Hepatocyte (in vitro differentiated cells): ENCODE data around the gene POFUT1. TPM values are rescaled to one million over a fixed set of nuclear protein-coding genes. Genes with fewer than 3 reads are reported as not detected.

Experiments used
- DNase-seq: peaks from one replicate; pipeline ENCODE4 v3.0.0-alpha.2; 2016; ENCODE audit warnings: low spot score
- H2AFZ ChIP-seq: fragments of 200-600 bp; sonication (generic); 2 replicates; pipeline ENCODE4 v1.6.0; 2016; ENCODE audit warnings: antibody characterized with exemption, mild to moderate bottlenecking
- H3K27ac ChIP-seq: fragments of 200-600 bp; sonication (generic); 2 replicates; pipeline ENCODE4 v1.5.1; 2016; ENCODE audit warnings: mild to moderate bottlenecking
- H3K27me3 ChIP-seq: fragments of 200-600 bp; sonication (generic); 2 replicates; pipeline ENCODE4 v1.6.1; 2016
- H3K36me3 ChIP-seq: fragments of 200-600 bp; sonication (generic); replicated peaks from 2 replicates; pipeline ENCODE4 v1.5.1; 2016; ENCODE audit warnings: low read depth; ENCODE audit not compliant: insufficient read depth
- H3K4me1 ChIP-seq: fragments of 200-600 bp; sonication (generic); 2 replicates; pipeline ENCODE4 v1.5.1; 2016; ENCODE audit warnings: mild to moderate bottlenecking, moderate library complexity; ENCODE audit not compliant: insufficient read depth
- H3K4me2 ChIP-seq: fragments of 200-600 bp; sonication (generic); 2 replicates; pipeline ENCODE4 v1.6.0; 2016
- H3K4me3 ChIP-seq: fragments of 200-600 bp; sonication (generic); 2 replicates; pipeline ENCODE4 v1.5.1; 2016; ENCODE audit warnings: mild to moderate bottlenecking
- H3K79me2 ChIP-seq: fragments of 200-600 bp; sonication (generic); 2 replicates; pipeline ENCODE4 v1.6.0; 2017; ENCODE audit warnings: mild to moderate bottlenecking
- H3K9me2 ChIP-seq: fragments of 200-600 bp; sonication (generic); replicated peaks from 2 replicates; pipeline ENCODE4 v1.6.0; 2017; ENCODE audit warnings: mild to moderate bottlenecking; ENCODE audit not compliant: insufficient read depth
- H3K9me3 ChIP-seq: fragments of 200-600 bp; sonication (generic); 2 replicates; pipeline ENCODE4 v1.5.1; 2016; ENCODE audit warnings: low read depth, mild to moderate bottlenecking
- H4K20me1 ChIP-seq: fragments of 200-600 bp; sonication (generic); 2 replicates; pipeline ENCODE4 v1.6.0; 2016; ENCODE audit warnings: mild to moderate bottlenecking; ENCODE audit not compliant: insufficient read depth, poor library complexity, severe bottlenecking
- CTCF ChIP-seq: fragments of 200-600 bp; sonication (generic); IDR thresholded peaks from 2 replicates; pipeline ENCODE4 v1.5.1; 2016; ENCODE audit warnings: antibody characterized with exemption, mild to moderate bottlenecking; ENCODE audit not compliant: poor library complexity
- EZH2 ChIP-seq: fragments of 200-600 bp; sonication (generic); IDR thresholded peaks from 2 replicates; pipeline ENCODE4 v1.6.1; 2016; ENCODE audit warnings: antibody characterized with exemption, mild to moderate bottlenecking, borderline replicate concordance
- EZH2phosphoT487 ChIP-seq: fragments of 200-600 bp; sonication (generic); IDR thresholded peaks from one replicate; pipeline ENCODE4 v1.6.1; 2018; ENCODE audit warnings: antibody characterized with exemption, mild to moderate bottlenecking, low read depth, moderate library complexity; ENCODE audit not compliant: unreplicated experiment, severe bottlenecking
- WGBS: methylation state at CpG from one replicate; pipeline ENCODE4 v1.1.6; 2016; ENCODE audit warnings: low lambda C conversion rate; ENCODE audit errors: missing lambda C conversion rate; 5-methylcytosine and 5-hydroxymethylcytosine counted together
- polyA plus RNA-seq: library from polyadenylated mRNA; unstranded; fragments of >200 nt; fragmentation: Nextera tagmentation; extraction: Ambion mirVana; gene quantifications from 2 replicates; pipeline ENCODE4 v1.2.1, GENCODE V29; 2016
- total RNA-seq: library from RNA; depleted of rRNA; stranded (reverse); fragments of >200 nt; gene quantifications from 2 replicates; pipeline ENCODE4 v1.2.3, GENCODE V29; 2014

POFUT1 gene
- total and polyA plus RNA-seq, 2 experiments from 2014 or later, result 42.0 to 81.4 TPM

GRCh38 chr20:32181606-32182005, 26.1 kb upstream of the POFUT1 start:
- TF ChIP-seq EZH2phosphoT487 (no peak), EZH2 (no peak), CTCF (no peak)
- WGBS, result 100% methylated on average over 2 of the region's 2 CpGs
- H3K4me1 ChIP-seq, result peaks cover 16% of the 10 kb centered on the region
- no peaks in the 10 kb centered on the region for H3K36me3 ChIP-seq
- DNase-seq, result no peak
- H3K79me2 ChIP-seq, result peaks cover 3% of the 10 kb centered on the region
- no peaks in the 10 kb centered on the region for H3K9me3 ChIP-seq
- no peaks in the 10 kb centered on the region for H3K9me2 ChIP-seq
- no peak overlapping the region for H3K4me3 ChIP-seq
- H3K27me3 ChIP-seq, result no peaks in the 10 kb centered on the region
- no peak overlapping the region for H2AFZ ChIP-seq
- H3K4me2 ChIP-seq, result no peak overlapping the region
- H3K27ac ChIP-seq, result peak overlapping the region; percentile 82
- no peaks in the 10 kb centered on the region for H4K20me1 ChIP-seq

DNA sequence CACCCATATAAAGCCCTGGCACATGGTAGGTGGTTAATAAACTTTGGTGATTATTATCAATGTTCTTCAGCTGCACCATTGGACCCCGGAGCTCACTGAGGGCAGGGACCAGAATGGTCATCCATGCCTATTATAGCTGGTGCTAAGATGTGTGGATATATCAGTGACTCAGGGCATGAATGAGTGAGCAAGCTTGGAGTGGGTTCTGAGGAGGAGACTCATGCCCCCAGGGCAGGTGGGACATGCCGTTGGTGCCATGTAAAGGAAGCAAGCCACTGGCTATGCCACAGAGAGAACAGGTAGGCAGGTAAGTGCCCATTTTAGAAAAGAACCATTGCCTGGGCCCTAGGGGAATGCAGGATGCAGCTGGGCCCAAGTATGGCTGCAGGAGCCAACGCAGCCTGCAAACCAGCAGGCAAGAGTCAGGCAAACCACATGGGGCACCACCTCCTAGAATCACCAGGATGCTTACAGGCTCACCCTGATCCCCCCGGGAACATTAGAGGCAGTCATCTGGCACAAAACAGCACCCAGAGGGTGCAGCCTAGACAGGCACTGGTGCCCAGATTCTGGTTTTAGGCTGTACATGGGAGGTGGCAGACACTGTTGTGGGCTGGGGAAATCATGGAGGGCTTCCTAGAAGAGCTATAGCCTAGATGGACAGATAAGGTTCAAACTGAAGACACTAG, 23.6 kb upstream of the POFUT1 start:
- WGBS, result 97% methylated on average over 4 of the region's 4 CpGs
- H3K79me2 ChIP-seq, result peaks cover 25% of the 10 kb centered on the region
- no peak for DNase-seq
- no peaks in the 10 kb centered on the region for H4K20me1 ChIP-seq
- H3K9me3 ChIP-seq, result no peaks in the 10 kb centered on the region
- H3K4me1 ChIP-seq, result peaks cover 32% of the 10 kb centered on the region
- no peaks in the 10 kb centered on the region for H3K36me3 ChIP-seq
- H2AFZ ChIP-seq, result no peak overlapping the region
- H3K4me3 ChIP-seq, result no peak overlapping the region
- no peaks in the 10 kb centered on the region for H3K9me2 ChIP-seq
- H3K27ac ChIP-seq, result no peak overlapping the region
- TF ChIP-seq EZH2, result no peak
- no peak for TF ChIP-seq CTCF
- TF ChIP-seq EZH2phosphoT487, result no peak
- no peak overlapping the region for H3K4me2 ChIP-seq
- H3K27me3 ChIP-seq, result no peaks in the 10 kb centered on the region

DNA sequence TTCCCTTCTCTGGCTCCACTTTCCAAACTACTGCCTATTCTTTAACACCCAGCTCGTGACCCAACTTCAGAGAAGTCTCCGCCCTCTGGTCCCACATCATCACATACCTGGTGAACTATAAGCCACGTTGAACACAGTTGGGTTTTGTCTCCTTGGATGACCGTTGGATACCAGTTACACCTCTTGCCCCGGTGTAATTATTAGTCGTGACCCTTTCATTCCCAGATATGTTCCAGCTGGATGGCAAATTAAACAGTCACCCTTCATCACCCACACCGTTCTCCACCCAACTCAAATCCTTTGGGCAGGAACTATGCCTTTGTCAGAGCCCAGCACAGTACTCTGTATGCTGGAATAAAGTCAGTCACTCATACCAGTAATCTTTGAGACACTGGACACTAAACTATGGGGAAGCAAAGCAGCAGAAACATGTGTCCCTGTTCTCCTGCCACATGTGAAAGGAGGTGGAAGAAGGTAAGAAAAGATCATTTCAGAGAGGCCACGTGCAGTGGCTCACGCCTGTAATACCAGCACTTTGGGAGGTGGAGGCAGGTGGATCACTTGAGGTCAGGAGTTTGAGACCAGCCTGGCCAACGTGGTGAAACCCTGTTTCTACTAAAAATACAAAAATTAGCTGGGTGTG, 22.6 kb upstream of the POFUT1 start:
- no peak overlapping the region for H3K4me3 ChIP-seq
- H3K79me2 ChIP-seq, result peaks cover 33% of the 10 kb centered on the region
- H2AFZ ChIP-seq, result no peak overlapping the region
- H3K4me2 ChIP-seq, result no peak overlapping the region
- no peaks in the 10 kb centered on the region for H3K9me3 ChIP-seq
- no peaks in the 10 kb centered on the region for H3K27me3 ChIP-seq
- no peak overlapping the region for H3K27ac ChIP-seq
- 85% methylated on average over 10 of the region's 10 CpGs for WGBS
- DNase-seq, result no peak
- peaks cover 39% of the 10 kb centered on the region for H3K4me1 ChIP-seq
- H3K9me2 ChIP-seq, result no peaks in the 10 kb centered on the region
- no peaks in the 10 kb centered on the region for H3K36me3 ChIP-seq
- TF ChIP-seq EZH2phosphoT487, result no peak
- TF ChIP-seq EZH2, result no peak
- no peak for TF ChIP-seq CTCF
- no peaks in the 10 kb centered on the region for H4K20me1 ChIP-seq
